ENCODE measurements around the gene TOMT.
"Not testable (repeated sequence)": the region's sequence is repeated elsewhere in the genome, so short reads cannot be mapped to it uniquely, and the experiment has no call there.

The TOMT gene

GRCh38 chr11:72129381-72129780, 23.7 kb downstream of the TOMT start:
- DNase-seq = no peak

GRCh38 chr11:72132646-72133045, 26.9 kb downstream of the TOMT start:
- no peak for DNase-seq

DNA sequence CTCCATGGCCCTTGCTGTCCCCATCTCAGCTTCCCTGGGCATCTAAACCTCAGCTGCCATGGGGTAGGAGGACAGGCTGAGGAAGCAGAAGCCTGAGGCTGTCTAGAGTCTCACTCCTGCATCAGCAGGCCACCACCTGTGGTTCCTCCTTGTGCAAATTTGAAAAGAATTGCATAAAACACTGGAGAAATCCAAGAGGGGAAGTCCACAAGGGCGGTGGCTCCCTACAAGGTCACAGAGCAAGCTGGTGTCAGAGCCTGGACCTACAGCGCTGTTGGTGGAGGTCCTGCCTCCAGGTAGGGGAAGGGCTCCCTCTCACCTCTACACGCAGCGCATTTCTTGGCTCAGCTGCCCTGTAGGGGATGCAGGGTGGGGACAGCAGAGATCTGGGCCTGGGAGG, 29.7 kb downstream of the TOMT start, which contains the start of gene FOLR3:
Gene FOLR3, plus strand, starts transcription at position 253 of the 400 bp plus-strand sequence. CDS start 228 bp downstream, outside the sequence.
- DNase-seq = not testable (repeated sequence)

DNA sequence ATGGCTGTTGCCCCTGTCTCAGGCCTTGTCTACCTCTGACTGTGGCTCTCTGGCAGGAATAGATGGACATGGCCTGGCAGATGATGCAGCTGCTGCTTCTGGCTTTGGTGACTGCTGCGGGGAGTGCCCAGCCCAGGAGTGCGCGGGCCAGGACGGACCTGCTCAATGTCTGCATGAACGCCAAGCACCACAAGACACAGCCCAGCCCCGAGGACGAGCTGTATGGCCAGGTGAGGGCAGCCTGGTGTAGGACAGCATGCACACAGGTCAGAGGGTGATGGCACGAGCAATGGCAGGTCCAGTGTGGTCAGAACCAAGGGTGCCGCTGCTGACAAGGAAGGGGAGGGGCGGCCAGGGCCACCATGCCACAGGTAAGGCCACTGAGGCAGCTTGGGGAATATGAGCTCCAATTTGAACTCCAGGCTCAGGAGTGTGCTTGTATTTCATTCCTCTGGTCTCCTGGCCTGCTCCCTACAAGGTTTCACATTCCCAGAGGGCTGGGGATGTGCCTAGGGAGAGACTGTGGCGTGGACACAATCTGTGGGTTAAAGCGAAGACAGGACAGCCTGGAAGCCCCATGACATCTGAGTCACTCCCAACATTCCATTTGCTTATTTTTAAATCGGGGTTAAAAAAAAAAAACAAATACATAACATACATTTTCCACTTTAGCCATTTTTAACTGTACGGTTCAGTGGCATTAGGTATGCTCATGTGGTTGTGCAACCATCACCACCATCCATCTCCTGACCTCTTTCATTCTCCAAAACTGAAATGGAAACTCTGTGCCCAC, 30.4 kb downstream of the TOMT start:
- no peak for DNase-seq

GRCh38 chr11:72136684-72137262, 31.0 kb downstream of the TOMT start:
- no peak for DNase-seq

GRCh38 chr11:72138821-72139390, 33.2 kb downstream of the TOMT start:
- no peak for DNase-seq

DNA sequence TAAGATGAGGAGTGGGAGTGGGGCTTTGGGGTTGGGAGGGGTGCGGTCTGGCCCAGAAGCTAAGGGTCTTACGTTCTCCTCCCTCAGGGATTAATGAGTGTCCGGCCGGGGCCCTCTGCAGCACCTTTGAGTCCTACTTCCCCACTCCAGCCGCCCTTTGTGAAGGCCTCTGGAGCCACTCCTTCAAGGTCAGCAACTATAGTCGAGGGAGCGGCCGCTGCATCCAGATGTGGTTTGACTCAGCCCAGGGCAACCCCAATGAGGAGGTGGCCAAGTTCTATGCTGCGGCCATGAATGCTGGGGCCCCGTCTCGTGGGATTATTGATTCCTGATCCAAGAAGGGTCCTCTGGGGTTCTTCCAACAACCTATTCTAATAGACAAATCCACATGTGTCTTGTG, 33.8 kb downstream of the TOMT start:
- no peak for DNase-seq

- no peak for DNase-seq
Observed at GRCh38 chr11:72140661-72141060, 34.9 kb downstream of the TOMT start.

DNA sequence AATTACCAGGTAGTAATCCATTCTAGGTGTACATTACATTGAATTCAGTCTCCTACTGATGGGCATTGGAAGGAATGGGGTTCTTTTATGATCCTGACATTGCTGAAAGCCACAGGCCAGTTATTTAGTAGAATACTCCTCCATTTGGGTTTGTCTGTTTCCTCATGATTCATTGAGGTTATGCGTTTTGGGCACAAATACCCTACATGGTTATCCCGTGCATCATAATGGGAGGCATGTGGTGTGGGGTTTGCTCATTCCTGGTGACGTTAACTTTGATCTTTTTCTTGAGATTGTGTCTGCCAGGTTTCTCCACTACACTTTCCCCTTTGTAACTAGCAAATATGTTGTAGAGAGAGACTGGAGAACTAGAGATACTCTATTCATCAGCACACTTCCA, 35.3 kb downstream of the TOMT start:
- DNase-seq = peak; percentile 93

- DNase-seq = not testable (repeated sequence)
Observed at GRCh38 chr11:72142086-72142485, 36.4 kb downstream of the TOMT start.

DNA sequence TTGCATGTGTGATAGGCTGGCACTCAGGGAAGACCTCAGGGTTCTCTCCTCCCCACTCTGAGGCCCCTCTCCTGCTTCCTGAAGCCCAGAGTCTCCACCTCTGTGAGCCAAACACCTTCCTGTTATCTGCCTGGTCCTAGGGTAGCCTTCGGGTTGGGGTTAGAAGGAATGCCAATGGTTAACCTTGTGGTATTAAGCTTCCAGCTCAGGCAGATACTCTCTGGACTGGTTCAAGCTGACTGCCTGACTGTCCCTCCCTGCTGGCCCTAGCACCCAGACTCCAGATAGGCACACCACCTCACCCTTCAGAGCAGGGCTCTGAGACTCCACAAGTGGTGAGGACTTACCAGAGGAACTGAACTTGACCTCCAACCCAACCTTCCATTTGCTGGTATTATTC, 36.8 kb downstream of the TOMT start:
- DNase-seq = not testable (repeated sequence)

GRCh38 chr11:72144807-72145565, 39.3 kb downstream of the TOMT start:
- DNase-seq = peak; percentile 85

GRCh38 chr11:72146625-72147024, 40.9 kb downstream of the TOMT start:
- no peak for DNase-seq

- no peak for DNase-seq
Observed at GRCh38 chr11:72150882-72151281, 45.2 kb downstream of the TOMT start.

GRCh38 chr11:72153874-72154273, 48.1 kb downstream of the TOMT start:
- not testable (repeated sequence) for DNase-seq

GRCh38 chr11:72154816-72155215, 49.1 kb downstream of the TOMT start:
- DNase-seq = no peak

- DNase-seq = no peak
Observed at GRCh38 chr11:72155751-72156150, 50.0 kb downstream of the TOMT start.

- DNase-seq = no peak
Observed at GRCh38 chr11:72157131-72157530, 51.4 kb downstream of the TOMT start.
